NCI-H510A treated with DMSO at 0.1 percent for 48 hours (cell line): ENCODE results near the gene SNX3.
"Not testable (repeated sequence)": the region's sequence is repeated elsewhere in the genome, so short reads cannot be mapped to it uniquely, and the experiment has no call there.

ENCODE experiments used
- DNase-seq: peaks from one replicate; lab custom pipeline; 2025; lab: John Stamatoyannopoulos, UW

SNX3 gene

GRCh38 chr6:108260126-108260808 is 573 bp downstream of the SNX3 start:
- DNase-seq, result no peak

GRCh38 chr6:108254433-108255410 is 6.1 kb downstream of the SNX3 start:
- DNase-seq, result no peak

GRCh38 chr6:108253241-108253640 is 7.6 kb downstream of the SNX3 start:
- no peak for DNase-seq

- DNase-seq, result no peak
Observed at GRCh38 chr6:108252055-108252454, 8.8 kb downstream of the SNX3 start.

- no peak for DNase-seq
Observed at GRCh38 chr6:108251252-108251651, 9.6 kb downstream of the SNX3 start.

- DNase-seq, result no peak
Observed at GRCh38 chr6:108250240-108250866, 10.5 kb downstream of the SNX3 start.

GRCh38 chr6:108247965-108248536 is 12.8 kb downstream of the SNX3 start:
- DNase-seq, result no peak

GRCh38 chr6:108245095-108245494 is 15.7 kb downstream of the SNX3 start:
- not testable (repeated sequence) for DNase-seq

GRCh38 chr6:108243836-108244235 is 17.0 kb downstream of the SNX3 start:
- no peak for DNase-seq

GRCh38 chr6:108242721-108243120 is 18.1 kb downstream of the SNX3 start:
- DNase-seq, result no peak

GRCh38 chr6:108242259-108242658 is 18.6 kb downstream of the SNX3 start:
- DNase-seq, result no peak

GRCh38 chr6:108238322-108238721 is 22.5 kb downstream of the SNX3 start:
- no peak for DNase-seq

- no peak for DNase-seq
Observed at GRCh38 chr6:108236791-108237190, 24.0 kb downstream of the SNX3 start.

GRCh38 chr6:108235127-108235526 is 25.7 kb downstream of the SNX3 start:
- no peak for DNase-seq

GRCh38 chr6:108228416-108228815 is 32.4 kb downstream of the SNX3 start:
- no peak for DNase-seq

GRCh38 chr6:108227290-108227689 is 33.5 kb downstream of the SNX3 start:
- DNase-seq, result no peak

GRCh38 chr6:108222504-108222903 is 38.3 kb downstream of the SNX3 start:
- DNase-seq, result no peak

- no peak for DNase-seq
Observed at GRCh38 chr6:108222064-108222463, 38.8 kb downstream of the SNX3 start.

GRCh38 chr6:108211671-108212070 is 49.2 kb downstream of the SNX3 start:
- no peak for DNase-seq

GRCh38 chr6:108210556-108210955 is 50.3 kb downstream of the SNX3 start:
- no peak for DNase-seq

GRCh38 chr6:108209738-108210137 is 51.1 kb downstream of the SNX3 start:
- DNase-seq, result no peak

GRCh38 chr6:108207013-108207412 is 53.8 kb downstream of the SNX3 start:
- DNase-seq, result no peak
